ENCODE results near the gene PPP4R3B.
A peak's percentile ranks its signal among the peaks of the same experiment; 100 is the strongest.
"Not testable (repeated sequence)": the region's sequence is repeated elsewhere in the genome, so short reads cannot be mapped to it uniquely, and the experiment has no call there.

PPP4R3B gene

GRCh38 chr2:55595536-55595935 lies 21.9 kb downstream of the PPP4R3B start:
- DNase-seq (ENCODE audit: low read depth) = peak; percentile 75

GRCh38 chr2:55592130-55592529 lies 25.3 kb downstream of the PPP4R3B start:
- peak; percentile 54 for DNase-seq (ENCODE audit: low read depth)

GRCh38 chr2:55590810-55591440 lies 26.5 kb downstream of the PPP4R3B start:
- peak; percentile 57 for DNase-seq (ENCODE audit: low read depth)

- DNase-seq (ENCODE audit: low read depth) = peak; percentile 81
Measured at GRCh38 chr2:55585451-55586080, 31.9 kb downstream of the PPP4R3B start.

DNA sequence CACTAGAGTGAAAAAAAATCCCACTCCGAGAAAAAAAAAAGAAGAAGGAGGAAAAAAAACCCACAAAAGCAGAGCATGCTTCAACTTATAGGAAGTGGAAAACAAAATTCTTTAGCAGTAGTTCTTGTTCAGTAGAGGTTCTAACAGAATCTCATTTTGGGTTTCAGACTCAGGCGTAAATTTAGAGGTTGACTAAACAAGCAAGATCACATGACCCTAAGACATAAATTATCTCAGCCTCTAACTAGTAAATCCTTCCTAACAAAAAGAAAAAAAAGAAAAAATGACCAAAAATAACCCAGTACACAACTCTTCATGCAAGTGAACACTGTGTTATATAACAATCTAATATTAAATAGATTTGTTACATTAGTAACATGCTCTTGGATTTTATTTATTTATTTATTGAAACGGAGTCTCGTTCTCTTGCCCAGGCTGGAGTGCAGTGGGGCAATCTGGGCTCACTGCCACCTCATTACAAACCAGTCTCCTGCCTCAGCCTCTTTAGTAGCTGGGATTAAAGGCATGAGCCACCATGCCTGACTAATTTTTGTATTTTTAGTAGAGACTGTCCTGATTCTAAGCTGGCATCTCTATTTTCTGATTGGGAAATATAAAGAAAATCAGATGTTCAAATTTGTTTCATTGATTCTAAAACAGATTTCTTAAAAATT lies 35.4 kb downstream of the PPP4R3B start:
- peak; percentile 58 for DNase-seq (ENCODE audit: low read depth)

DNA sequence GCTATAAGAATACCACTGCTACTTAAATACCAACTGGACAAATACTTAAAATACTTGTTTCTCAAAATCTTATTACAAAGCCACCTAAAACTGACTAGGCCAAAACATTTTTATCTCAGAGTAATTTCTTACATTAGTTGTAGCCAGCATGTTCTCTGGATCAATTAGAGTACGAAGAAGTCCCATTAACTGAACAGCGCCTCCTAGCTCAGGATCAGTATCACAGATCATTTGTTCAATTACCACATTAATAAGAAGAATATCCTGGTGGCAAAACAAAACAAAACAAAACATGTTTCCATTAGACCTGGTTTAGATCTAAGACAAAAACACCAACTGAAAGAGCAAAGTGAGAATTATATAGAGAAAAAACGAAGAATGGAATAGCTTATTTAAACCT lies 36.0 kb downstream of the PPP4R3B start:
- no peak for DNase-seq (ENCODE audit: low read depth)

GRCh38 chr2:55569002-55569401 lies 48.4 kb downstream of the PPP4R3B start:
- DNase-seq (ENCODE audit: low read depth) = not testable (repeated sequence)

- peak; percentile 14 for DNase-seq (ENCODE audit: low read depth)
Measured at GRCh38 chr2:55567298-55567697, 50.1 kb downstream of the PPP4R3B start.

DNA sequence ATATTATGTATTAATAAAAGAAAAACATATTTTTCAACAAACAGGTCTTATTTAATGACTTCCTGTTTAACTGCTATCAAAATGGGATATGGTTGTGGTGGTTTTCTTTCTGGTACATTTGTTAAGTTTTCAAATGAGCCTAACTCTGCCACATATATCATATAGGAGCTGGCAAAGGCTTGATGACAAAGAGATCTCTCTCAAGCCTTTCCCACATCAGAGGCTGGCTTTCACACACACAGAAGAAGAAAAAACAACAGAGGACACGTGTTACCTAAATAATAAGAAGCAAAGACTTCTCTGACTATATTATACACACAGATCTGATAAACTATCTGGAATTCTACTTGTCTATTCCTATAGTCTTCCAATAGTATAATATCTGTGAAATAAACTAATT lies 51.8 kb downstream of the PPP4R3B start:
- DNase-seq (ENCODE audit: low read depth) = no peak

- DNase-seq (ENCODE audit: low read depth) = no peak
Measured at GRCh38 chr2:55560855-55561254, 56.6 kb downstream of the PPP4R3B start.

- no peak for DNase-seq (ENCODE audit: low read depth)
Measured at GRCh38 chr2:55556809-55557208, 60.6 kb downstream of the PPP4R3B start.

GRCh38 chr2:55555977-55556376 lies 61.4 kb downstream of the PPP4R3B start:
- peak; percentile 78 for DNase-seq (ENCODE audit: low read depth)

GRCh38 chr2:55553321-55553720 lies 64.1 kb downstream of the PPP4R3B start:
- DNase-seq (ENCODE audit: low read depth) = no peak

- peak; percentile 78 for DNase-seq (ENCODE audit: low read depth)
Measured at GRCh38 chr2:55550368-55551102, 66.9 kb downstream of the PPP4R3B start.

DNA sequence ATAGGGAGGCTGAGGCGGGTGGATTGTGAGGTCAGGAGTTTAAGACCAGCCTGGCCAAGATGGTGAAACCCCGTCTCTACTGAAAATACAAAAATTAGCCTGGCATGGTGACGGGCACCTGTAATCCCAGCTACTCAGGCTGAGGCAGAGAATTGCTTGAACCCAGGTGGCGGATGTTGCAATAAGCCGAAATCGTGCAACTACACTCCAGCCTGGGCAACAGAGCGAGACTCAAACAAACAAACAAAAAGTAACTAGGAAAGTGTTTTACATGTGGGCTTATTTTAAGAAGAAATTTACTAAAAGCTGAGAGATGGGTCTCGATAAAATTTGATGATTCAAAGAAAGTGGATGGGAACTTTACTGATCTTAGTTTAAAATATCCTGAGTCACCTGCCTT lies 69.7 kb downstream of the PPP4R3B start:
- DNase-seq (ENCODE audit: low read depth) = not testable (repeated sequence)

DNA sequence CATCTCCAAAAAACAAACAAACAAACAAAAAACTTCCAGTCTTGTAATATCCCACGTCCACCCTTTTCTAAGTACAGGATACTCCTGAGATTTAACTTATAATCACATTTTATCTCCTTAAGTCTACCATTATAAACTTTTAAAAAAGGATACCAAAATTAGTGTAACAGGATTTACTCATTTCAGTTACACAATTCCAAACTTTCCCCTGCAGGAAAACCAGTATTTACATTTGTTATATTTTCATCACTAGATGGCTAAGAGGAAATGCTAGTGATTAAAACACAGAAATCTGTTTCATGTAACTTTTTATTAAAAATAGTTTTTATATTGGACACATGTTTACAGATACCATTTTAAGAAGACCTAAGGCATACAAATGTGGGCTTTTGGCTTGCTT lies 70.4 kb downstream of the PPP4R3B start:
- DNase-seq (ENCODE audit: low read depth) = no peak

- DNase-seq (ENCODE audit: low read depth) = no peak
Measured at GRCh38 chr2:55530539-55531081, 86.8 kb downstream of the PPP4R3B start.

DNA sequence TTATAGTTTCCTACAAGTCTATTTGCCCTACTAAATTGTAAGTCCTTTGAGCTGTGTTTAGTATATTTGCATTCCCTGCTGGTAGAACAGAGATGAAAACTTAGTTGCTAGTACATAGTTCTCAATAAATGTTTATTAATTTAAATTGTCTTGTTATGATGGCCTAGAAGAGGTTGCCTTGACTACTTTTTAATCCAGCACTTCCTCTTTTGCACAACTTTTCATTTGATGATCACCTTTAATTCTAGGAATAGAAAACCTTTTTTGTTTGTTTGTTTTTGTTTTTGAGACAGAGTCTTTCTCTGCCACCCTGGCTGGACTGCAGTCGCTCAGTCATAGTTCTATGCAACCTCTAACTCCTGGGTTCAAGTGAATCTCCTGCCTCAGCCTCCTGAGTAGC lies 91.2 kb downstream of the PPP4R3B start:
- DNase-seq (ENCODE audit: low read depth) = no peak

GRCh38 chr2:55524884-55525437 lies 92.5 kb downstream of the PPP4R3B start:
- no peak for DNase-seq (ENCODE audit: low read depth)

- DNase-seq (ENCODE audit: low read depth) = peak; percentile 20
Measured at GRCh38 chr2:55519938-55520885, 97.2 kb downstream of the PPP4R3B start.

GRCh38 chr2:55518841-55519165 lies 98.6 kb downstream of the PPP4R3B start:
- no peak for DNase-seq (ENCODE audit: low read depth)

Data from amniotic epithelial cell (primary cell).